GM04504 (cell line): ENCODE data around the gene FAM13B.
"Not testable (repeated sequence)": the region's sequence is repeated elsewhere in the genome, so short reads cannot be mapped to it uniquely, and the experiment has no call there.

Experiments
- DNase-seq: peaks from one replicate; pipeline ENCODE4 v3.0.0-alpha.2; 2012; ENCODE audit warnings: low read depth

Gene FAM13B

DNA sequence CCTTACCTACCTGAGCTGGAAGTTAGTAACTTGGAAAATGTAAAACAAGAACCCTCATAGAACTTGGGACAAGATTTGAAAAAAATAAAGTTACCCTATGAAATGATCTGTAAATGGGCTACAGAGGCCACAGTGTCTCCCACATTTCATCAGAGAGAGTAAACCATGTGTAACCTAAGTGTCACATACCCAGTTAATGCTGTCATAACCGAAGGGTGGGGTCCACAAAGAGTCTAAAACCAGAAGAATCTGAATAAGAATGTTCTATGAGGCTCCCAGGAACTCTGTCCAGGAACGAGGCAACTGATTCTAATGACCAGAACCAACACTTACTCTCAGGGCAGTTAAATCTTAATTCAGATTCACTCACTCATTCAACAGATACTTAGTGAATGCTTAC lies 1.0 kb upstream of the FAM13B start:
- peak; percentile 56 for DNase-seq

DNA sequence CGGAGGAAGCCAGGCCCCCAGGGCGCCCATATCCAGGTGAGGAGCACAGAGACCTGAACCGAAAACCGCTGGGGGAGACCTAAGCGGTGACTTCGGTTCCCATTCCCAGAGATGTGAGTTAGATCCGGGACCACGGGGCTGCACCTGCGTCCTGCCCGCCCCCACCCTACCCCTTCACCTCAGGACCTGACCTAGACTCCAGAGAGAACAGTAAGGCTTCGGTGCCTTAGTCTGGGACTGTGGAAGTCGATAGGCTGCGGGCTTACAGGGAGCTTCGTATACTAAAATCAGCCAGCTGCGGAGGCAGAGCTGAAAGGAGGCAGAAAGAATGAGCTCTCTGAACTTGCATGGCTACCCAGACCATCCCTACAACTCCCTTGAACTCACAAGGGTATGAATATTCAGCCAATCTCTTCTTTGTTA lies 518 bp upstream of the FAM13B start:
- no peak for DNase-seq

GRCh38 chr5:138032028-138032571 lies 779 bp downstream of the FAM13B start:
- no peak for DNase-seq

DNA sequence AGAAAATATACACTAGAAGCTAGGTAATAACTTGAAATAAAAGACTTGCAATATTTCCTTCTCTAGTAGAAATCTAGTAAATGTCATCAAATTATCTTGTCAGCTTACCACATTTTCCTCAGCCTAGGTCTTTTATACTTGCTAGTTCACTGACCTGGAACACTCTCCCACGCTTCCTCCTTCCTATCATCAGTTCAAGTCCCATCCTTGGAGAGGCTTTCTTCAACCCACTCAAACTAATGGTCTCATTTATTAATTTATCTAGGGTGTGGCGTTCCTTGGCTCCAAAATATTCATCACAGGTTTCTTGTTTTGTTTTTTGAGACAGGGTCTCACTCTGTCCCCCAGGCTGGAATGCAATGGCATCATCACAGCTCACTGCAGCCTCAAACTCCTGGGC lies 2.9 kb downstream of the FAM13B start:
- no peak for DNase-seq

GRCh38 chr5:138029501-138029900 lies 3.4 kb downstream of the FAM13B start:
- DNase-seq = no peak

DNA sequence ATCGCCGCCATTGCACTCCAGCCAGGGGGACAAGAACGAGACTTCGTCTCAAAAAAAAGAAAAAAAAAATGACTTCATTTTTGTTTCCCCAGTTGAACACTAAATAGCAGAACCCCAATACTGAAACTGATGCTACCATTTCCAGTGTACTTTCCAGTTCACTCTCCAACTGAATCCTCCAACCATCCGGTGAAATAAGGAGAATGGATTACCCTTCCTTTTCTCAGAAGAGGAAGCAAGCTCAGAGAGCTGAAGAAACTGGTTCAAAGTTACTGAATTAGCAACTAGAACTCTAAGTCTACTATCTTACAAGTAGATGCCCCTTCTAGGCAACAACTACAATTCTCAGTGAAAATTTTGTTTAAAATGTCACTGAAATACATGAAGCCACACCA lies 3.9 kb downstream of the FAM13B start:
- DNase-seq = no peak

GRCh38 chr5:138028262-138028970 lies 4.5 kb downstream of the FAM13B start:
- not testable (repeated sequence) for DNase-seq

GRCh38 chr5:138026793-138027192 lies 6.1 kb downstream of the FAM13B start:
- not testable (repeated sequence) for DNase-seq

DNA sequence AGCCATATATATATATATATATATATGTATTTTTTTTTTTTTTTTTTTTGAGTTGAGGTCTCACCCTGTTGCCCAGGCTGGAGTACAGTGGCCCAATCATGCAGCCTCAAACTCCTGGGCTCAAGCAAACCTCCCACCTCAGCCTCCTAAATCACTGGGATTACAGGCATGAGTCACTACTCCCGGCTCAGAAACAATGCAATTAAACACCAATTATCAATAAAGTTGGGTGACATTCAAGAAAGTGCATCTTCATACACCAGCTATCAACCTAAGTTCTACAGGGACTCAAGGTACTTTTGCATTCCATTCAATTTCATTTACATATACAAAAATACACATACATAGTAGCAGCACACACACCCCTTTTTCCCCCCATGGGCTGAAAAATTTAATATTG lies 7.6 kb downstream of the FAM13B start:
- DNase-seq = no peak

DNA sequence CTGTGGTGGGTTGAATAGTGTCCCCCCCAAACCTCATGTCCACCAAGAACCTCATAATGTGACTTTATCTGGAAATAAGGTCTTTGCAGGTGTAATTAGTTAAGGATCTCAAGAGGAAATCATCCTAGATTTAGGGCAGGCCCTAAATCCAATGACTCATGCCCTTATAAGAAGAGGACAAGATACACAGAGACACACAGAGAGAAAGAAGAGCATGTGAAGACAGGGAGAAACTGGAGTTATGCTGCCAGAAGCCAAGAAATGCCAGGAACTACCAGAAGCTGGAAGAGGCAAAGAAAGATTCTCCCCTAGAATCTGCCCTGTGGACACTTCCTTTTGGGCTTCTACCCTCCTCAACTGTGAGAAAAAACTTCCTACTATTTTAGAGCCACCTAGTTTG lies 8.8 kb downstream of the FAM13B start:
- DNase-seq = no peak

GRCh38 chr5:138022912-138023311 lies 10.0 kb downstream of the FAM13B start:
- DNase-seq = no peak

- no peak for DNase-seq
These were observed 11.1 kb downstream of the FAM13B start for GRCh38 chr5:138021771-138022170.

GRCh38 chr5:138018849-138019248 lies 14.0 kb downstream of the FAM13B start:
- no peak for DNase-seq

DNA sequence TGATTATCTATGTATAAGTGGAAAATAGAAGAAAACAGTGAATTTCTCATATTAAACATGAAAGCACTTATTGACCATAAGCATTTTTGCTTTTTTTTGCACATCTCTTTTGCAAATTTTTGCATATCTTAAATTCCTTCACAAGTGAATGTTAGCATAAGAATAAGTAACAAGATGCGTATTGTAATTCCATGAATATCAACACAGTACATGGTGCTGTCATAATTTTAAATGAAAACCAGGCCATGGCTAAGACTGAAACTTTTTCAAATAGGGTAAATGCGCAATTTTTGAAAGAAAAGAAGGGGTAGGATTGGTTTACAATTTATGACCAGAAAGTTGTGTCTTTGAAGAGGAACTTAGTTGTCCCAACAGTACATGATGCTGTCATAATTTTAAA lies 17.0 kb downstream of the FAM13B start:
- DNase-seq = no peak

GRCh38 chr5:138011991-138012390 lies 20.9 kb downstream of the FAM13B start:
- no peak for DNase-seq

GRCh38 chr5:138000102-138000723 lies 32.7 kb downstream of the FAM13B start:
- no peak for DNase-seq

- DNase-seq = no peak
These were observed 35.1 kb downstream of the FAM13B start for GRCh38 chr5:137997726-137998213.

DNA sequence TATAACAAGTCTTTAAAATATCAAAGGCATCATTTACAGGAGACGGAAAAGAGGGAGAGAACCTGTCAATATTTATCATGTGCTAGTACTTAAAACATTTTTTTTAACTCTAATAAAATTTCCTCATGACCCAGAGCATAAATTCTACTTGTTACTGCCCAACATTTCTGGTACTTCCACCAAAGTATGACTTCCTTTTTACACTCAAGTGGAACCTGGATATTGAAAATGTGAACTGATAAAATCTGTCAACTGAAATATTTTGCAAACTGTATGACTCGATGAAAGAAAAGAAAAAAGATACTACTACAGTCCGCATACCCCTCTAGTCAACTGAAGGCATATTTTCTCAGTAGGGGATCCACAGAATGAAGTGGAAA lies 37.1 kb downstream of the FAM13B start:
- no peak for DNase-seq

DNA sequence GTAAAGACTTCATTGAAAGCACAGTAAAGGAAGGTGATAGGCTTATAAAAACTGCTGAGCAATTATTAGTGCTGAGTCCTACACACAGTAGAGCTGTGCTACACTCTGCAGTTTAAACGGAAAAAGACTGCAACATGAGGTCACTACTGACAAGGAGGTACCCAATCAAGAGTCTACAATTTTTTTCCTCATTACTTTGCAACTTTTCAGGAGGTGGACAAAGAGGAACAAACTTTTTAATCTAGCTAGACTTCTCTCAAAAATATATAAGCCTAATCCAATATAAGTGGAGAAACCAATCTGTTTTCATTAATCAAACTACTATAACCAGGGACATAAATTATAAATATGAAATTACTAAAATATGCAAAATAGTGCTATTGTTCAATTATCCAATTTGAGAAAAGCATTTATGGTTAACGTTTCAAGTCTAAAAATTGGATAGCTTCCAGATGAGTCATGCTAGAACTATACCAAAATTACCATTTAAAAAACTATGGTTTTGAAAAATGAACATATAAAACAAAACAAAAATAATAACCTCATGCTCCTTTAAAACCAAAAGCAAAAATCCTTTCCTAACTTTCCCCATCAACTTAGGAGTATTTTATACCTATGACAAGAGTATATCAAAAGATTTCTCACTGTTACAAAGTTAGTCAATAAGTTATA lies 37.7 kb downstream of the FAM13B start:
- no peak for DNase-seq

GRCh38 chr5:137994556-137994955 lies 38.3 kb downstream of the FAM13B start:
- no peak for DNase-seq

- no peak for DNase-seq
These were observed 43.5 kb downstream of the FAM13B start for GRCh38 chr5:137989419-137989818.

GRCh38 chr5:137975208-137975607 lies 57.7 kb downstream of the FAM13B start:
- no peak for DNase-seq

DNA sequence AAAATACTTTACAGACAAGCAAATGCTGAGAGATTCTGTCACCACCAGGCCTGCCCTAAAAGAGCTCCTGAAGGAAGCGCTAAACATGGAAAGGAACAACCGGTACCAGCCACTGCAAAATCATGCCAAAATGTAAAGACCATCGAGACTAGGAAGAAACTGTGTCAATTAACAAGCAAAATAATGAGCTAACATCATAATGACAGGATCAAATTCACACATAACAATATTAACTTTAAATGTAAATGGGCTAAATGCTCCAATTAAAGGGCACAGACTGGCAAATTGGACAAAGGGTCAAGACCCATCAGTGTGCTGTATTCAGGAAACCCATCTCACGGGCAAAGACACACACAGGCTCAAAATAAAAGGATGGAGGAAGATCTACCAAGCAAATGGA lies 62.5 kb downstream of the FAM13B start:
- DNase-seq = not testable (repeated sequence)
